Activated gamma-delta T cell (primary cell): ENCODE results near the gene IL11.

Experiments used
- DNase-seq: peaks from one replicate; lab custom pipeline; 2025; lab: John Stamatoyannopoulos, UW

The IL11 gene

GRCh38 chr19:55372316-55373081, 2.2 kb upstream of the IL11 start:
- no peak for DNase-seq

GRCh38 chr19:55369653-55370304, 484 bp downstream of the IL11 start:
- DNase-seq, result no peak

DNA sequence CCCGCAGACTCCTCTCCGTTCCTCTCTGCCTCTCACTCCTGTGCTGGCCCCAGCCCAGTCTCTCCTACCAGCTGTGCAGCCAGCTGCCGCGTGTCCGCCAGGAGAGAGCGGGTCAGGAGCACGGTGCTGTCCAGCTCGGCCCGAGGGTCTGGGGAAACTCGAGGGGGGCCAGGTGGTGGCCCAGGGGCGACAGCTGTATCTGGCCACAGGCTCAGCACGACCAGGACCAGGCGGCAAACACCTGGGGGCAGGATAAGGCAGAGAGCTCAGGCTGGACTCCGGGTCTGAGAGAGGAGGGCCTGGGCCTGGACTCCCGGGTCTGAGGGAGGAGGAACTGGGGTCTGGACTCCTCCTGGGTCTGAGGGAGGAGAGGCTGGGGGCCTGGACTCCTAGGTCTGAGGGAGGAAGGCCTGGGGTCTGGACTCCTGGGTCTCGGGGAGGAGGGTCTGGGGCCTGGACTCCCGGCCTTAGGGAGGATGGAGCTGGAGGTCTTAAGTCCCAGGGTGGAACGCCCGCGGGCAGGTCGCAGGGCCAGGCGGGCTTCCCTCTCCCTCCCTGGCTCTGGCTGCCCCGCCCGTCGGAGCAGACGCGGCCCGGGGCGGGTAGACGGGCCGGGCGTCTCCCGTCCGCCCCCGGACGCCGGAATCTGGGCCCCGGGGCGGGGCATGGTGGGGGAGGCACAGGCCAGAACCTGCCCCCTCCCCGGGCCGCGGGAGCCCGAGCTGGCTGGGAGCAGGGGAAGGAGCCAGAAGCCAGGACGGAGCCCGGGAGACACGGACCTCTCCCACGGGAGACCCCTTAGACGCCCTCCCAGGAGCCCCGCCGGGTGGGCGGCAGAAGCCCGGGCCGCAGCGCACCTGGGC, 1.3 kb downstream of the IL11 start:
- DNase-seq, result no peak

DNA sequence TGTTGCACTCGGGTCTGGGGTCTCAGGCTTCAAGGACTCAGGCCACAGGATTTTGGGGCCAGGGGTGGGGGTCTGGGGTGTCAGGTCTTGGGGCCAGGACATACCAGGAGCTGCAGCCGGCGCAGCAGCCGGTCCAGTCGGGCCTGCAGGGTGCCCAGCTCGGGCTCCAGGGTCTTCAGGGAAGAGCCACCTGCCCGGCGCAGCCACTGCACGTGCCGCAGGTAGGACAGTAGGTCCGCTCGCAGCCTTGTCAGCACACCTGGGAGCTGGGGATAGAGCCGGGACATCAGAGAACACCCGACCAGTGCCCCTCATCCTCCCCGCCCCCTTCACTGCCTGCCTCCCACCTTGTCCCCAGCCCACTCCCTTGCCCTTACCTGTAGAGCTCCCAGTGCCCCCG, 2.2 kb downstream of the IL11 start:
- no peak for DNase-seq

DNA sequence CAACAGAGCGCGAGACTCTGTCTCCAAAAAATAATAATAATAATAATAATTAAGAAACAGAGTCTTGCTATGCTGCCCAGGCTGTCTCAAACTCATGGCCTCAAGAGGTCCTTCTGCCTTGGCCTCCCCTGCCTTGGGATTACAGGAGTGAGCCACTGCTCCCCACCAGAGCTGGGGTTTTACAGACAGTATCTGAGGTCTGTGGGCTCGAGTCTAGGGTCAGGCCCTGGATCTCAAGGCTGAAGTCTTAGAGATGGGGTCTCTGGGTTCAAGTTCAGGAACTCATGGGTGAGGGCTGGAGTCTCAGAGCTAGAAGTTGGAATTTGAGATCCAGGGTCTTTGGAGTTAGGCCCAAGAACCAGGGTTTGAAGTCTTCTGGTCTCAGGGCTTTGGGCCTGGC, 3.5 kb downstream of the IL11 start:
- DNase-seq, result no peak

DNA sequence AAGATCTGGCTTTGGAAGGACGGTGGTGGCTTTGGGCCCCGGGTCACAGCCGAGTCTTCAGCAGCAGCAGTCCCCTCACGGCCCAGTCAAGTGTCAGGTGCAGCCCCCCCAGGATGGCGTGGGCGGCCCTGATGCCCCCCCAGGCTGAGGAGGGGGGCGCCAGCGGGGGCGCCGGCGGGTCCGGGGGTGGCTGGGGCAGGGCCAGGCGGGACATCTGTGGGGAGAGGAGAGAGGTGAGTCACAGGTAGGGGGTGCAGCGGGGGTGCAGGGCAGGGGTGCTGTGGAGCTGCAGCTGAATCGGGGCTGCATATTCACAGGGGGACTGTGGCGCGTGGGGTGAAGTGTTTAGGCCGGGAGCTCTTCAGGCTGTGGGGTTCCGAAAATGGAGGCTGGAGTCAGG, 4.3 kb downstream of the IL11 start:
- no peak for DNase-seq

GRCh38 chr19:55365245-55365644, 5.0 kb downstream of the IL11 start:
- no peak for DNase-seq

DNA sequence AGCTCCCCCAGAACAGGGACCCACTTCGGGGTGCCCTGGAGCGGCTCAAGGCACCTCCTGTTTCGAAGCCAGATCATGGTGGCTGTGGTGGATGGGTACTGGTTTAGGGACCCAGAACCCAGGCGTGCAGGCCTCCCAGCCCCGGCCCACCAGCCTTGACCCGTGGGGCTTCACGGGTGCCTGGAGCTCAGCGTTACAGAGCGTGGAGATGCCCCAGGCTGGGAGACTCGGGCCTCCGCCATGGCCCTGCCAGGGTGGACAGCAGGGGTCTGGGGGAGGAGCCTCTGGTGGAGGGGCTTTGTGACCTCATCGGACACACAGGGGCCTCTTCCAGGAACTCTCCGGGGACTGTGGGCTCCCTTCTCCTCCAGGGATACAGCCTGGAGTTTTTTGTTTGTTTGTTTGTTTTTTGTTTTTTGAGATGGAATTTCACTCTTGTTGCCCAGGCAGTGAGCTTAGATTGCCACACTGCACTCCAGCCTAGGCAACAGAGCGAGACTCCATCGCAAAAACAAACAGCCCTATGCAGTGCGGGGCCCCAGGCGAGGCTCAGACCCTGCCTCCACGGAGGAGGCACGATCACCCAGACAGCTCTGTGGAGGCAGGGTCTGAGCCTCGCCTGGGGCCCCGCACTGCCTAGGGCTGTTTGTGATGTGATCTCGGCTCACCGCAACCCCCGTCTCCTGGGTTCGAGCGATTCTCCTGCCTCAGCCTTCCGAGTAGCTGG, 7.1 kb downstream of the IL11 start, which contains the start of gene GARIN5B:
GARIN5B (minus strand) TSS at position 271 of the 727 bp plus-strand sequence; CDS start at position 77, 194 bp downstream.
- DNase-seq, result no peak

DNA sequence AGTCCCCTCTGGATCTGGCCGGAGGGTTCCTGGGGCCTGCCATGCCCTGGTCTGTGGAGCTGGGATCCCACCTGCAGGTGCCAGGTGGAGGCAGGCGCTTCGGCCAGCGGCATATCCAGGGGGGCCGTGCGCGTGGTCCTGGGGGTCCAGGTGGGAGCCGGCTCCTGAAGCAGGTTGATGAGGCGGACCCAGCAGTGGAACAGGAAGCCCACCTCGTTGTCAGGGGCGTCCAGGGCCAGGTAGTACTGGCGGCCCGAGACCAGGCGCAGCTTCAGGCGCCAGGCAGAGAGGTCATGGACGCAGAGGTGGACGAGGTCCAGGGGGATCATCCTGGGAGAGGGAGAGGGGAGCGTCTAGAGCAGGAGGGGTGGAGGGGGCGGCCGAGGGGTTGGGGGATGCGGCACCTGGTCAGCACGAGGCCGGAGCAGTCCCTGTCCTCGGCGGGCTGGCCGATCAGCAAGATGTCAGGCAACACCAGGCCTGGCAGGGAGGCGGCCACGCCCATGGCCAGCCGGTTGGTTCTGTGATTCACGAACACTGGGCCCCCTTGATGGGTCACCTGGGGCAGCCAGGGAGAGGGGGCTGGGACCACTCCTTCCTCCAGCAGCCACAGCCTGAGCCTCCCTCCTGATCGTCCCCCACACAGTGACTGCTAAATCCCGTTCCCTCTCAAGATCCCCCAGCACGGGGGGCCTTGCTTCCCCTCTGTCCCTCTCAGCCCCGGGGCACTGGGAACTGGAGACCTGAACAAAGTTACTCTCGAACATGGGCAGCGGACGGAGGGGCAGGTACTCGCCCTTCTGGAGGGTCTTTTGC, 7.9 kb downstream of the IL11 start:
- DNase-seq, result no peak

DNA sequence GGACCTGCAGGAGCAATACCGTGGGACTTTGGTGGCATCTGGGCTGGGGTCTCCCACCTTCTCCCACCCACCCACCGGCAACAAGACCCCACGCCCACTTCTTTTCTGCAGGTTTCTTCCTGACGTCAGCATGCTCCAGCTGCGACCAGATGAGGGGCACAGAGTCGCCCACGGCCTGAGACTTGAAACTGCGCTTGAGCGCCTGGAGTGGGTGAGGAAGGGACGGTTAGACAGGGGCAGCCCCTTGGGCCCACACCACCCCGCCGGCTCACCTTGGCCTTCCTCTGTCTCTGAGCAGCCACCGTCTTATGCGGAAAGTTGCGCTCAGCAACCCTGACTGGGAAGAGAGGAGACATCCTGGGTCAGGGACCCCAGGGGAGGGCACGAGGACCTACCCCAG, 9.4 kb downstream of the IL11 start:
- no peak for DNase-seq

DNA sequence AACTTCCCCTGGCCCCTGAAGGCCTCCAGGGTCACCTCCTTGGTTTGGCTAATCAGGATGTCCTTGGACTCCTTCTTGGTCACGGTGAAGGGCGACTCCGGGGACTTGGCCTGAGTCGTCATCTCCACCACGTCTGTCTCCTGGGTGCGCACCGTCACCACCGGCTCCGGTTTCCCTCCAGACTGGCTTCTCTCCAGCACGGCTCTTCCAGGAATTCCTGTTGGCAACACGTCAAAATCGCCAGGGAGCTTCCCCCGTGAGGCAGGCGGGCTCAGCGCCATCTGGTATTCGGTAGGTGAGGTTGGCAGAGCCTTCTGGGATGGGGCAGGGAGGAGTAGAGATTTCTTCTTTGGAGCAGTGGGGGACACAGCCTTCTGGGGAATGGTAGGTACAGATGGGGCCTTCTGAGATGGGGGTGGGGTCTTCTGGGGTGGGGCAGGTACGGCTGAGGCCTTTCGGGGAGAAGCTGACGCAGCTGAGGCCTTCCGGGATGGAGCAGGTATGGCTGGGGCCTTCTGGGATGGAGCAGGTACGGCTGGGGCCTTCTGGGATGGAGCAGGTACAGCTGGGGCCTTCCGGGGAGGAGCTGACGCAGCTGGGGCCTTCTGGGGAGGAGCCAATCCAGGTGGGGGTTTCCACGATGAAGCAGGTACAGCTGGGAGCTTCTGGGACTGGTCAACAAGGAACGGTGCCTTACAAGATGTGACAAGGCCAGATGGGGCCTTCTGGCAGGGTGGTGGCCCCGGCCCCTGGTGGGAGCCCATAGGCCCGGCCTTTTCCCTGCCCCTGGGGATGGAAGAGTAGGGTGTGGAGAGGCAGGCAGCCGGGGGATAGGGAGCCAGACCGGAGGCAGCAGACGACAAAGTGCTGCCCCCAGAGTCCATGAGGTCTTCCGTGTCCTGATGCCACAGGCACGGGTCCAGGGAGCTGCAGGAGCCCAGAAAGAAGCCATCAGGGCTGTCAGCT, 11.0 kb downstream of the IL11 start:
- no peak for DNase-seq

GRCh38 chr19:55358493-55358892, 11.8 kb downstream of the IL11 start:
- DNase-seq, result no peak

DNA sequence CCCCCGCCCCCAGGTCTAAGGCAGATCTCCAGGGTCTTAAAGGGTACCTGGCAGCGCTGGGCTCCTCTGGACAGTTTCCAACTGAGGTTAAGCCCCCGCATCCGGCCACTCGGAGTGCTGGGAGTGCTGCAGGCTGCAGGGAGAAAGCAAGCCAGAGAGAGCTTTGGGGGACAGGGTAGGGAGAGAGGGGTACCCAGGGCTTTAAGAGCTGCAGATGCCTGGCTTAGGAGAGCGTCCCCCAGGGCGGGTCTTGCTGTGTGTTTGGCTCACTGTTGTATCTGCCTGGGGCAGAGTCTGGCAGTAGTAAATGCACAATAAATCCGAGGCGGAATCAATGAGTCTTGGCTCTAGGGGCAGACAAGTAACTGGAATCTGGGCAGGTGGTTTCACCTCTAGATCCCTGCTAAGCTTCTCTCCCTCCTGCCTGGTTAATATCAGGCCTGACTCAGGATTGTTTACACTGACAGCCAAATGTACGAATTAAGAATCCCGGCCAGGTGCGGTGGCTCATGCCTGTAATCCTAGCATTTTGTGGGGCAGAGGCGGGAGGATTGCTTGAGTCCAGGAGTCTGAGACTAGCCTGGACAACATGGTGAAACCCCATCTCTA, 14.9 kb downstream of the IL11 start:
- no peak for DNase-seq

GRCh38 chr19:55354698-55355212, 15.5 kb downstream of the IL11 start, which contains the start of gene COX6B2:
COX6B2 (minus strand) TSS chr19:55354719; CDS start chr19:55354521, 198 bp downstream.
- DNase-seq, result no peak

- peak; percentile 48 for DNase-seq
Measured at GRCh38 chr19:55353803-55354697, 16.2 kb downstream of the IL11 start.

- no peak for DNase-seq
Measured at GRCh38 chr19:55353356-55353802, 16.9 kb downstream of the IL11 start.

DNA sequence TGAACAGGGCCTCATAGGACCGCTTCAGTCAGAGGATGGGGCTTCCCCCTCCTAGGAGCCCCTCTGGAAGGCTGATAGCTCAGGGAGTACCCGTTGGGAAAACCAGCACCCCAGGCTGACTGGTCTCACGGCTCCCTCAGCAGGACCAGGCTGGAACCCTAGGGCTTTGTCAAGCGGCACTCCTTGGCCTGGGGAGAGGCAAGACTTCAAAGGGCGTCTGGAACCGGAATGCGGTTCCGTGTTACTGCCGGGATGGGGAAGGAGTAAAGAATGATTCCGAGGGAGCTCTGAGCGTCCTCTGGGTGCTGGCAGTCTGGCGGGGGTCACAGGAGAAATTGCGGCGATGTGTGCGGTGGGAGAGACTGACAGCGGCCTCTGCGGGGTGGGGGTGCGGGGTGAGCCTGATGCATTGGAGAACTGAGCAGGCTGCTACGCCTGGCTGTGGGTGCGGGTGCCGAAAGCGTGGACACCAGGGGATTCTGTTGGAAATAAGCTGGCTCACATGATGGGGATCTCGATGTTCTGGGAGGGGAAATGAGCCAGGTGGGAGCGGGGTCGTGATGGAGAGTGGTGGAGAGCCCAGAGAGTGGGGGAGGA, 17.6 kb downstream of the IL11 start:
- DNase-seq, result no peak
